ENCODE results near the gene CACNA1E. TPM values are rescaled to one million over a fixed set of nuclear protein-coding genes. Genes with fewer than 3 reads are reported as not detected.

Gene CACNA1E
- polyA plus RNA-seq, 6 donors from 2014 or later: not detected

GRCh38 chr1:181646710-181647109 is 163.4 kb downstream of the CACNA1E start:
- H3K9me3 Mint-ChIP-seq: peaks cover 0 to 1% (median 0%) of the 10 kb centered on the region in 7 donors
- DNase-seq (no peak), ATAC-seq (ENCODE audit: low read depth in 2 of 2) (no peak)
- H3K4me1 Mint-ChIP-seq: no peaks in the 10 kb centered on the region
- H3K36me3 Mint-ChIP-seq: no peaks in the 10 kb centered on the region
- peaks cover 7 to 33% (median 13%) of the 10 kb centered on the region in 3 donors for H3K27me3 Mint-ChIP-seq
- no peak overlapping the region for H3K4me3 Mint-ChIP-seq
- H3K27ac Mint-ChIP-seq: no peak overlapping the region

- Mint-ChIP-seq H3K36me3 (no peaks in the 10 kb centered on the region), H3K9me3 (peaks cover 0 to 7% (median 0%) of the 10 kb centered on the region in 7 donors), H3K4me1 (no peaks in the 10 kb centered on the region), H3K27me3 (peaks cover 7 to 33% (median 9%) of the 10 kb centered on the region in 3 donors), H3K4me3 (no peak overlapping the region), H3K27ac (no peak overlapping the region)
- ATAC-seq (ENCODE audit: low read depth in 2 of 2): no peak
- DNase-seq: no peak
These were observed 164.2 kb downstream of the CACNA1E start for GRCh38 chr1:181647314-181648035.

- no peaks in the 10 kb centered on the region for H3K36me3 Mint-ChIP-seq
- no peak overlapping the region for H3K27ac Mint-ChIP-seq
- peaks cover 7 to 16% (median 9%) of the 10 kb centered on the region in 3 donors for H3K27me3 Mint-ChIP-seq
- H3K9me3 Mint-ChIP-seq: peaks cover 2 to 13% (median 4%) of the 10 kb centered on the region in 7 donors
- H3K4me3 Mint-ChIP-seq: no peak overlapping the region
- ATAC-seq (ENCODE audit: low read depth in 2 of 2) (no peak), DNase-seq (no peak)
- H3K4me1 Mint-ChIP-seq: no peaks in the 10 kb centered on the region
These were observed 168.0 kb downstream of the CACNA1E start for GRCh38 chr1:181651276-181651675.

GRCh38 chr1:181655756-181656155 is 172.4 kb downstream of the CACNA1E start:
- Mint-ChIP-seq H3K27me3 (peaks cover 0 to 9% (median 0%) of the 10 kb centered on the region in 3 donors), H3K4me1 (no peaks in the 10 kb centered on the region), H3K9me3 (peaks cover 2 to 13% (median 4%) of the 10 kb centered on the region in 7 donors), H3K36me3 (no peaks in the 10 kb centered on the region), H3K4me3 (no peak overlapping the region), H3K27ac (no peak overlapping the region)
- DNase-seq (no peak), ATAC-seq (ENCODE audit: low read depth in 2 of 2) (no peak)

GRCh38 chr1:181656491-181656890 is 173.2 kb downstream of the CACNA1E start:
- no peak overlapping the region for H3K27ac Mint-ChIP-seq
- H3K4me3 Mint-ChIP-seq: no peak overlapping the region
- H3K27me3 Mint-ChIP-seq: peaks cover 0 to 5% (median 0%) of the 10 kb centered on the region in 3 donors
- ATAC-seq (ENCODE audit: low read depth in 2 of 2) (no peak), DNase-seq (no peak)
- H3K4me1 Mint-ChIP-seq: no peaks in the 10 kb centered on the region
- H3K36me3 Mint-ChIP-seq: no peaks in the 10 kb centered on the region
- peaks cover 2 to 19% (median 8%) of the 10 kb centered on the region in 7 donors for H3K9me3 Mint-ChIP-seq

- no peaks in the 10 kb centered on the region for H3K4me1 Mint-ChIP-seq
- H3K4me3 Mint-ChIP-seq: no peak overlapping the region
- no peak for DNase-seq
- H3K36me3 Mint-ChIP-seq: no peaks in the 10 kb centered on the region
- peaks cover 0 to 14% (median 8%) of the 10 kb centered on the region in 7 donors for H3K9me3 Mint-ChIP-seq
- H3K27me3 Mint-ChIP-seq: peaks cover 0 to 5% (median 0%) of the 10 kb centered on the region in 3 donors
- ATAC-seq (ENCODE audit: low read depth in 2 of 2): no peak
- H3K27ac Mint-ChIP-seq: no peak overlapping the region
These were observed 175.3 kb downstream of the CACNA1E start for GRCh38 chr1:181658581-181658980.

GRCh38 chr1:181659321-181659957 is 176.1 kb downstream of the CACNA1E start:
- H3K27me3 Mint-ChIP-seq: peaks cover 0 to 5% (median 3%) of the 10 kb centered on the region in 3 donors
- H3K9me3 Mint-ChIP-seq: peaks cover 0 to 12% (median 8%) of the 10 kb centered on the region in 7 donors
- H3K4me3 Mint-ChIP-seq: no peak overlapping the region
- DNase-seq (no peak), ATAC-seq (ENCODE audit: low read depth in 2 of 2) (no peak)
- no peak overlapping the region for H3K27ac Mint-ChIP-seq
- no peaks in the 10 kb centered on the region for H3K36me3 Mint-ChIP-seq
- H3K4me1 Mint-ChIP-seq: no peaks in the 10 kb centered on the region

GRCh38 chr1:181660621-181661020 is 177.3 kb downstream of the CACNA1E start:
- Mint-ChIP-seq H3K27ac (no peak overlapping the region), H3K4me3 (no peak overlapping the region), H3K27me3 (peaks cover 0 to 7% (median 5%) of the 10 kb centered on the region in 3 donors), H3K4me1 (no peaks in the 10 kb centered on the region), H3K9me3 (peaks cover 0 to 8% (median 5%) of the 10 kb centered on the region in 7 donors), H3K36me3 (no peaks in the 10 kb centered on the region)
- no peak for DNase-seq
- ATAC-seq (ENCODE audit: low read depth in 2 of 2): no peak

- ATAC-seq (ENCODE audit: low read depth in 2 of 2) (no peak), DNase-seq (no peak)
- H3K36me3 Mint-ChIP-seq: no peaks in the 10 kb centered on the region
- no peak overlapping the region for H3K27ac Mint-ChIP-seq
- peaks cover 0 to 7% (median 5%) of the 10 kb centered on the region in 3 donors for H3K27me3 Mint-ChIP-seq
- no peak overlapping the region for H3K4me3 Mint-ChIP-seq
- peaks cover 0 to 6% (median 5%) of the 10 kb centered on the region in 7 donors for H3K9me3 Mint-ChIP-seq
- H3K4me1 Mint-ChIP-seq: no peaks in the 10 kb centered on the region
These were observed 178.3 kb downstream of the CACNA1E start for GRCh38 chr1:181661569-181661968.

GRCh38 chr1:181662606-181663005 is 179.3 kb downstream of the CACNA1E start:
- DNase-seq (no peak), ATAC-seq (ENCODE audit: low read depth in 2 of 2) (no peak)
- Mint-ChIP-seq H3K27me3 (peaks cover 0 to 7% (median 5%) of the 10 kb centered on the region in 3 donors), H3K9me3 (peaks cover 0 to 8% (median 5%) of the 10 kb centered on the region in 7 donors), H3K4me3 (no peak overlapping the region), H3K27ac (no peak overlapping the region), H3K4me1 (no peaks in the 10 kb centered on the region), H3K36me3 (no peaks in the 10 kb centered on the region)

- no peak for ATAC-seq (ENCODE audit: low read depth in 2 of 2)
- H3K27ac Mint-ChIP-seq: no peak overlapping the region
- no peak overlapping the region for H3K4me3 Mint-ChIP-seq
- peaks cover 0 to 7% (median 5%) of the 10 kb centered on the region in 3 donors for H3K27me3 Mint-ChIP-seq
- H3K36me3 Mint-ChIP-seq: no peaks in the 10 kb centered on the region
- no peaks in the 10 kb centered on the region for H3K4me1 Mint-ChIP-seq
- DNase-seq: no peak
- peaks cover 0 to 13% (median 5%) of the 10 kb centered on the region in 7 donors for H3K9me3 Mint-ChIP-seq
These were observed 181.2 kb downstream of the CACNA1E start for GRCh38 chr1:181664543-181664942.

- Mint-ChIP-seq H3K36me3 (no peaks in the 10 kb centered on the region), H3K27ac (no peak overlapping the region), H3K4me1 (no peaks in the 10 kb centered on the region), H3K27me3 (peaks cover 5 to 23% (median 21%) of the 10 kb centered on the region in 3 donors), H3K9me3 (peaks cover 0 to 10% (median 4%) of the 10 kb centered on the region in 7 donors), H3K4me3 (no peak overlapping the region)
- ATAC-seq (ENCODE audit: low read depth in 2 of 2) (no peak), DNase-seq (no peak)
These were observed 185.9 kb downstream of the CACNA1E start for GRCh38 chr1:181669246-181669645.

- Mint-ChIP-seq H3K9me3 (peaks cover 0 to 10% (median 3%) of the 10 kb centered on the region in 7 donors), H3K27me3 (peaks cover 18 to 35% (median 34%) of the 10 kb centered on the region in 3 donors), H3K4me3 (no peak overlapping the region), H3K27ac (no peak overlapping the region), H3K4me1 (no peaks in the 10 kb centered on the region), H3K36me3 (no peaks in the 10 kb centered on the region)
- DNase-seq (no peak), ATAC-seq (ENCODE audit: low read depth in 2 of 2) (no peak)
These were observed 191.3 kb downstream of the CACNA1E start for GRCh38 chr1:181674617-181675016.

All from naive B cell (primary cell).